Upper lobe of right lung (tissue), 1 donor: Measurements from ENCODE around the gene FRY. TPM values are rescaled to one million over a fixed set of nuclear protein-coding genes. Genes with fewer than 3 reads are reported as not detected.
A peak's percentile ranks its signal among the peaks of the same experiment; 100 is the strongest.

Source experiments
- ATAC-seq: fragments of 200-7000 bp; cut with Tn5 transposase; one replicate; pipeline ENCODE4 v1.9.1; 2020; ENCODE audit warnings: mild to moderate bottlenecking, moderate library complexity
- DNase-seq: peaks from one replicate; pipeline ENCODE4 v3.0.0-alpha.2; 2020
- H3K27ac ChIP-seq: fragments of 200-600 bp; one replicate; pipeline ENCODE4 v1.8.0; 2022
- H3K27me3 ChIP-seq: fragments of 200-600 bp; one replicate; pipeline ENCODE4 v1.8.0; 2022; ENCODE audit warnings: mild to moderate bottlenecking
- H3K36me3 ChIP-seq: fragments of 200-600 bp; one replicate; pipeline ENCODE4 v1.8.0; 2022
- H3K4me1 ChIP-seq: fragments of 200-600 bp; one replicate; pipeline ENCODE4 v1.8.0; 2022
- H3K4me3 ChIP-seq: fragments of 200-600 bp; one replicate; pipeline ENCODE4 v1.8.0; 2022; ENCODE audit warnings: mild to moderate bottlenecking
- H3K9me3 ChIP-seq: fragments of 200-600 bp; one replicate; pipeline ENCODE4 v1.8.0; 2022
- CTCF ChIP-seq: fragments of 200-600 bp; IDR thresholded peaks from one replicate; pipeline ENCODE4 v1.8.0; 2022; ENCODE audit warnings: antibody characterized with exemption
- intact Hi-C: fragments of 100-400 bp; cut with DNase I; formaldehyde crosslinking; loops from one replicate; pipeline ENCODE4 v1.11.0; 2022
- total RNA-seq: library from RNA; stranded (reverse); fragmentation: NEBNext Ultra II Directional; extraction: Animal tissue kit (Norgen Biotek cat#: 25700); gene quantifications from one replicate; pipeline ENCODE4 v1.2.1, GENCODE V29; 2021
- donor health status: DM: no; HTN: yes; CAD: no; lungs with severe emphysema.

FRY gene
- total RNA-seq, 1 donor from 2014 or later, result 76.6 TPM

- Histone ChIP-seq H3K27me3 (no peaks in the 10 kb centered on the region), H3K4me1 (no peaks in the 10 kb centered on the region), H3K9me3 (no peaks in the 10 kb centered on the region), H3K27ac (no peak overlapping the region), H3K36me3 (no peaks in the 10 kb centered on the region), H3K4me3 (no peak overlapping the region)
- DNase-seq, result no peak
- intact Hi-C loops, result no loop called here
- ATAC-seq, result no peak
- TF ChIP-seq CTCF, result no peak
Observed at GRCh38 chr13:32105653-32106313, 74.2 kb downstream of the FRY start.

- DNase-seq, result no peak
- intact Hi-C loops, result no loop called here
- H3K4me1 ChIP-seq, result no peaks in the 10 kb centered on the region
Observed at GRCh38 chr13:32107474-32107873, 75.9 kb downstream of the FRY start.

GRCh38 chr13:32107973-32108372 is 76.4 kb downstream of the FRY start:
- ATAC-seq (no peak), DNase-seq (no peak)
- TF ChIP-seq CTCF, result no peak
- no peaks in the 10 kb centered on the region for H3K36me3 ChIP-seq
- no peak overlapping the region for H3K27ac ChIP-seq
- H3K9me3 ChIP-seq, result no peaks in the 10 kb centered on the region
- H3K27me3 ChIP-seq, result no peaks in the 10 kb centered on the region
- no peaks in the 10 kb centered on the region for H3K4me1 ChIP-seq
- H3K4me3 ChIP-seq, result no peak overlapping the region
- intact Hi-C loops, result no loop called here

More at GRCh38 chr13:32107474-32107873, 75.9 kb downstream of the FRY start:
- no peaks in the 10 kb centered on the region for H3K9me3 ChIP-seq
- H3K27me3 ChIP-seq, result no peaks in the 10 kb centered on the region
- TF ChIP-seq CTCF, result no peak
- H3K27ac ChIP-seq, result no peak overlapping the region
- ATAC-seq, result peak; percentile 43
- H3K4me3 ChIP-seq, result no peak overlapping the region
- H3K36me3 ChIP-seq, result no peaks in the 10 kb centered on the region

GRCh38 chr13:32113532-32113931 is 82.0 kb downstream of the FRY start:
- H3K27ac ChIP-seq, result no peak overlapping the region
- H3K9me3 ChIP-seq, result no peaks in the 10 kb centered on the region
- H3K36me3 ChIP-seq, result no peaks in the 10 kb centered on the region
- ATAC-seq (no peak), DNase-seq (no peak)
- H3K4me1 ChIP-seq, result peaks cover 10% of the 10 kb centered on the region
- no peak overlapping the region for H3K4me3 ChIP-seq
- intact Hi-C loops, result no loop called here
- TF ChIP-seq CTCF, result no peak
- no peaks in the 10 kb centered on the region for H3K27me3 ChIP-seq

GRCh38 chr13:32114284-32114950 is 82.8 kb downstream of the FRY start:
- H3K27ac ChIP-seq, result peak overlapping the region; percentile 49
- no peak overlapping the region for H3K4me3 ChIP-seq
- intact Hi-C loops, result no loop called here
- no peaks in the 10 kb centered on the region for H3K27me3 ChIP-seq
- H3K36me3 ChIP-seq, result no peaks in the 10 kb centered on the region
- DNase-seq (no peak), ATAC-seq (no peak)
- H3K4me1 ChIP-seq, result peaks cover 10% of the 10 kb centered on the region
- TF ChIP-seq CTCF, result no peak
- H3K9me3 ChIP-seq, result no peaks in the 10 kb centered on the region
